LNCaP clone FGC (cell line): ENCODE measurements around the gene TENT4B.

Source experiments
- DNase-seq: peaks from one replicate; pipeline ENCODE4 v3.0.0-alpha.2; 2011; ENCODE audit warnings: low read depth
- H3K4me3 ChIP-seq: 2 replicates; pipeline ENCODE4 v1.5.1; 2011; ENCODE audit warnings: mild to moderate bottlenecking, low read depth, low read length, control low read depth
- CTCF ChIP-seq: IDR thresholded peaks from 2 replicates; pipeline ENCODE4 v1.5.1; 2012; ENCODE audit warnings: mild to moderate bottlenecking; ENCODE audit not compliant: control insufficient read depth, insufficient read depth; ENCODE audit errors: extremely low read depth

Gene TENT4B

GRCh38 chr16:50182441-50182840 is 29.3 kb downstream of the TENT4B start:
- no peak for TF ChIP-seq CTCF
- DNase-seq, result peak; percentile 61
- H3K4me3 ChIP-seq, result no peak overlapping the region

GRCh38 chr16:50183316-50183715 is 30.2 kb downstream of the TENT4B start:
- no peak for TF ChIP-seq CTCF
- no peak overlapping the region for H3K4me3 ChIP-seq
- DNase-seq, result no peak

- no peak overlapping the region for H3K4me3 ChIP-seq
- DNase-seq, result no peak
- TF ChIP-seq CTCF, result no peak
Measured at GRCh38 chr16:50185005-50185505, 31.9 kb downstream of the TENT4B start.

GRCh38 chr16:50188619-50189136 is 35.6 kb downstream of the TENT4B start:
- TF ChIP-seq CTCF, result no peak
- H3K4me3 ChIP-seq, result no peak overlapping the region
- DNase-seq, result peak; percentile 37

GRCh38 chr16:50190292-50190691 is 37.2 kb downstream of the TENT4B start:
- H3K4me3 ChIP-seq, result no peak overlapping the region
- TF ChIP-seq CTCF, result no peak
- no peak for DNase-seq

GRCh38 chr16:50192386-50193050 is 39.4 kb downstream of the TENT4B start:
- no peak for DNase-seq
- H3K4me3 ChIP-seq, result no peak overlapping the region
- TF ChIP-seq CTCF, result no peak

GRCh38 chr16:50193594-50193993 is 40.5 kb downstream of the TENT4B start:
- no peak for DNase-seq
- no peak for TF ChIP-seq CTCF

More at GRCh38 chr16:50193594-50193993, 40.5 kb downstream of the TENT4B start:
- no peak overlapping the region for H3K4me3 ChIP-seq
